Astrocyte of the spinal cord (primary cell): Measurements from ENCODE around the gene IFIT1B.
A peak's percentile ranks its signal among the peaks of the same experiment; 100 is the strongest.

Source experiments
- DNase-seq: peaks from one replicate; pipeline ENCODE4 v3.0.0; 2011; ENCODE audit warnings: low read depth, low spot score
- H3K4me3 ChIP-seq: 2 replicates; pipeline ENCODE4 v1.5.1; 2011; ENCODE audit warnings: low read depth, mild to moderate bottlenecking, low read length, moderate library complexity
- in situ Hi-C: cut with HindIII; loops from 2 replicates; pipeline ENCODE4 v1.10.0; 2017; ENCODE audit warnings: low sequenced_read_pairs
- TF ChIP-seq, protein P1 (sequence below): IDR thresholded peaks from 2 replicates; pipeline ENCODE4 v1.5.1; 2012; ENCODE audit warnings: low read depth, mild to moderate bottlenecking, low read length, inconsistent platforms

IFIT1B gene

DNA sequence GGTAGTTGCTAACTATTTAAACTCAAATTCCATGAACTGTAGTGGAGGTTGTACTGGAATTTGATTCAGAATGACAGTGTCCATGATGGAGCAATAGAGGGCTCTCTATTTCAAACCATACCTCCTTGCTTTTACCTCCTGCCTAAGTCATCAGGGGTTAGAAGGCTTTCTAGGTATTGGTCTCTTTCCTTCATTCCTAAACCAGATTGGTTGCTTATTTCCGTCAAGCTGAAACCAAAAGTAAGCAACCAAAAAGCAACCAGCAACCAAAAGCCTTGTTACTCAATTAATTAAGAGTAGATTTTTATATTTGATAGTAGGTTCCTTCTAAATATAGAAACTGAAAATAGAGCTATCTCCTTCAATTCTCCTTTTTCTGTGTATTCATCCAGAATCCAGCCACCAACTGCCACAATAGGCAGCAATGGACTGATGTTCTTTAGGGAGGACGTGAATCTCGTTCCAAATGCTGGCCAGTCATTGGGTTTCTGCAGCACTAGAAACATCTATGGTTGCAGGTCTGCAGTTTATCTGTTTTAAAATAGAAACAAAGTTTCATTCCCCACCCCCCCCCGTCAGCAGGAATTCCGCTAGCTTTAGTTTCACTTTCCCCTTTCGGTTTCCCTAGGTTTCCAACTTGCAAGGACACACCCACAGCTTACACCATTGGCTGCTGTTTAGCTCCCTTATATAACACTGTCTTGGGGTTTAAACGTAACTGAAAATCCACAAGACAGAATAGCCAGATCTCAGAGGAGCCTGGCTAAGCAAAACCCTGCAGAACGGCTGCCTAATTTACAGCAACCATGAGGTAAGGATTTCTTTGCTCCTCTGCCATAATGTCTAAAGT, 14.3 kb downstream of the IFIT1B start, which contains the start of gene IFIT1:
Gene IFIT1, plus strand, starts transcription at position 717 of the 850 bp plus-strand sequence. Its CDS starts 90 bp downstream, at position 807.
- peak within 1 kb of the TSS; percentile 71 for H3K4me3 ChIP-seq
- peak; percentile 94 for DNase-seq
- TF ChIP-seq, protein P1, sequence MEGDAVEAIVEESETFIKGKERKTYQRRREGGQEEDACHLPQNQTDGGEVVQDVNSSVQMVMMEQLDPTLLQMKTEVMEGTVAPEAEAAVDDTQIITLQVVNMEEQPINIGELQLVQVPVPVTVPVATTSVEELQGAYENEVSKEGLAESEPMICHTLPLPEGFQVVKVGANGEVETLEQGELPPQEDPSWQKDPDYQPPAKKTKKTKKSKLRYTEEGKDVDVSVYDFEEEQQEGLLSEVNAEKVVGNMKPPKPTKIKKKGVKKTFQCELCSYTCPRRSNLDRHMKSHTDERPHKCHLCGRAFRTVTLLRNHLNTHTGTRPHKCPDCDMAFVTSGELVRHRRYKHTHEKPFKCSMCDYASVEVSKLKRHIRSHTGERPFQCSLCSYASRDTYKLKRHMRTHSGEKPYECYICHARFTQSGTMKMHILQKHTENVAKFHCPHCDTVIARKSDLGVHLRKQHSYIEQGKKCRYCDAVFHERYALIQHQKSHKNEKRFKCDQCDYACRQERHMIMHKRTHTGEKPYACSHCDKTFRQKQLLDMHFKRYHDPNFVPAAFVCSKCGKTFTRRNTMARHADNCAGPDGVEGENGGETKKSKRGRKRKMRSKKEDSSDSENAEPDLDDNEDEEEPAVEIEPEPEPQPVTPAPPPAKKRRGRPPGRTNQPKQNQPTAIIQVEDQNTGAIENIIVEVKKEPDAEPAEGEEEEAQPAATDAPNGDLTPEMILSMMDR, result no peak
- in situ Hi-C loops, result no loop called here

DNA sequence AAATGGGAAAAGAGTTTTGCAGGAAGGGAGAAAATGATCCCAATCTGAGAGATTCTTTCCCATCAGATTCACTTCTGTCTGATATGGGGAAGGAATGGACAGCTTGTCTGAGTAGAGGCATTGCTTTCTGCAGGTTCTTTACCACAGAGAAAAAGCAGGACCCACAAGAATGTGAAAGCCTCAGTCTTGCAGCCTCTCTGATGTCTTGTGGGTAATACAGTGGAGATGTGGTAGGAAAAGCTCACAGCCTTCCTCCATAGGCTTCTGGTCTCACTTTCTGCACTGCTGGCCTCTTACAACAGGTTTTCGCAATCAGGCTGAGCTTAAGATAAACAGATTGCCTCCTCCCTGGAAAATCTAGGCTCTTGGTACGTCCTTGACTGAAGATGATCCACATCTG, 15.1 kb downstream of the IFIT1B start:
- DNase-seq, result peak; percentile 74
- TF ChIP-seq, protein P1, result no peak
- peak overlapping the region; percentile 71 for H3K4me3 ChIP-seq
- in situ Hi-C loops, result no loop called here

DNA sequence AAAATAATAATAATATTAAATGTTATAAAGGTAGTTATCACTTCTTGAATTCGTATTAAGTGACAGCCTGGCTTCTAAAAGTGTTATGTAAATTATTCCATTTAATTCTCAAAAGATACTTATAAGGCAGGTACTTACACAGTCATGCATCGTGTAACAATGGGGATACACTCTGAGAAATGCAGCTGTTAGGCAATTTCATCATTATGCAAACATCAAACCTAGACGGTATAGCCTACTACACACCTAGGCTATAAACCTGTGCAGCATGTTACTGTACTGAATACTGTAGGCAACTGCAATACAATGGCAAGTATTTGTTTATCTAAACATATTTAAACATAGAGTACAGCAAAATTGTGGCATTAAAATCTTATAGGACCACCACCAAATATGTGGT, 16.0 kb downstream of the IFIT1B start:
- no peak overlapping the region for H3K4me3 ChIP-seq
- TF ChIP-seq, protein P1, result no peak
- in situ Hi-C loops, result no loop called here
- DNase-seq, result no peak

DNA sequence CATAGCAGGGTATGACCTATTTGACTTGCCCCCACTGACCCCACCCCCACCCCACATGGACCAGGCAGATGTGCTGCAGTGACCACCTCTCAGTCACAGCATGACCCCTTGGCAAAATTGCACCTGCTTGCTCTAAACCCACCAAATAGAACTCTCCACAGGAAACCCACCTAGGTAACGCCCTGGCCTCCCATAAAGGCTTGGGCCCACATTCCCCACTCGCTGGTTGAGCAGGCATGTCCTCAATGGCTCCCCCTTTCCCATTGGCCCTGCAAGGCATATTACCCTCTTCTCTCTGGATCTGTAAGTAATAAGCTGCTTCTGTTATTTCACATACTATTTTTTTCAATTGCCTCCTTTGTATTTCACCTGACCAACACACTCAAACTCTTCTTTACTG, 17.3 kb downstream of the IFIT1B start:
- no peak overlapping the region for H3K4me3 ChIP-seq
- no peak for DNase-seq
- TF ChIP-seq, protein P1, result no peak
- in situ Hi-C loops, result no loop called here

- peak; percentile 5 for DNase-seq
- in situ Hi-C loops, result no loop called here
- no peak overlapping the region for H3K4me3 ChIP-seq
- TF ChIP-seq, protein P1, result no peak
Observed at GRCh38 chr10:89398003-89398749, 20.3 kb downstream of the IFIT1B start.

GRCh38 chr10:89399956-89400355, 22.1 kb downstream of the IFIT1B start:
- TF ChIP-seq, protein P1, result no peak
- H3K4me3 ChIP-seq, result no peak overlapping the region
- DNase-seq, result no peak
- in situ Hi-C loops, result no loop called here
